ENCODE results near the gene GLYATL1B.
"Not testable (repeated sequence)": the region's sequence is repeated elsewhere in the genome, so short reads cannot be mapped to it uniquely, and the experiment has no call there.

Gene GLYATL1B, protein sequence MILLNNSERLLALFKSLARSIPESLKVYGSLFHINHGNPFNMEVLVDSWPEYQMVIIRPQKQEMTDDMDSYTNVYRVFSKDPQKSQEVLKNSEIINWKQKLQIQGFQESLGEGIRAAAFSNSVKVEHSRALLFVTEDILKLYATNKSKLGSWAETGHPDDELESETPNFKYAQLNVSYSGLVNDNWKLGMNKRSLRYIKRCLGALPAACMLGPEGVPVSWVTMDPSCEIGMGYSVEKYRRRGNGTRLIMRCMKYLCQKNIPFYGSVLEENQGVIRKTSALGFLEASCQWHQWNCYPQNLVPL

GRCh38 chr11:59086007-59086406 lies at the start of gene GLYATL1B:
Gene GLYATL1B (plus strand): TSS chr11:59086307. CDS start chr11:59086307, 0 bp downstream.
- DNase-seq (ENCODE audit: low read depth), result not testable (repeated sequence)

DNA sequence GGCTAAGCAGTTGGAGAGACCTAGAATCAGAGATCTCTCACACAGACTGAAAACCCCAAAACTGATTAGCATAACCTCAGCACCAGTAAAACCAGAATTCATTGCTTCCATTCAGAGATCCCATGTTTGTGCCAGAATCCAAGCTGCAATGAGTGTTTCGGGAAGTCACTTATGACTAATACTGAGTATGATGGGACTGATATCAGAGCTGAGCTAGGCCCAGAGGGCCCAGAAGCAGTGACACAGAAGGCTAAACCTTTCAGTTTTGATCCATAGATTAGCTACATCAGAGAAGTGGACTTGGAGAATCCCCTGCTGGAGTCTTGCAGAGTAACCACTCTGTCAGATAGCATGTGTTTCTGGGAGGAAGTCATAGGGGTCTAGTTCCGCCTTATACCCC lies 49.6 kb upstream of the GLYATL1B start:
- not testable (repeated sequence) for DNase-seq (ENCODE audit: low read depth)

DNA sequence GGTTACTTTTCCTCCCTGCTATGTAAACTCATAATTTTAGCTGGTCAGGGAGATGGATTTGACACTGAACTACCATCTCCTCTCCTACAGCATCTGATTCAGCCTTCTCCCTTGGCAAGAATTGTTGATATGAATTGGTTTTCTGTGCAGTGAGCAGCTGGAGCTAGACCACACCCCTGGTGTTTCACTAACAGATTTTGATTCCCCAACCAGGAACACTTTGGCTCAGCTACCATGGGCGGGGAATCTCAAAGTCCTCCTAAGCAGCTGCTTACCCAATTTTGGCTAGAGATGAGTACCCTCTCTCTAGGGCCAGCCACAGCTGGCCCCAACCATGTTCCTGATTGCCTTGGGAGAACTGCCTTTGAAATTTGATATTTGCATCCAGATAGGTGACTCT lies 48.7 kb upstream of the GLYATL1B start:
- not testable (repeated sequence) for DNase-seq (ENCODE audit: low read depth)

DNA sequence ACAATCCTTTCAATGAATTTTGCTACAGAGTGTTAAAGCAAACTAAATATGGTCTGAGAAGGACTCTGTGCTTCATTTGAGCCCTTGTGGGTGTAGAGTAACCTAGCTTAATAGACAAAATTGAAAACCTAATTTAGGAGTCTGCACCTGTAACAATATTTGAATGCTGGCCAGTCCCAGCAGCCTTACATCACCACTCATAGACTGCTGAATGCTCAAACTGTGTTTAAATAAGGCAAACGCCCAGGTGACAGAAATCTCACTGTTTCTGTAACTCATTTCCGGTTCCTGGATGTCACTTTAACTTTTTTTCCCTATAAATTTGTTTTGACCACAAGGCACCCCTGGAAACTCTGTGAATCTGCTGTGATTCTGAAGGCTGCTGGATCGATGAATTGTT lies 45.5 kb upstream of the GLYATL1B start:
- DNase-seq (ENCODE audit: low read depth), result no peak

DNA sequence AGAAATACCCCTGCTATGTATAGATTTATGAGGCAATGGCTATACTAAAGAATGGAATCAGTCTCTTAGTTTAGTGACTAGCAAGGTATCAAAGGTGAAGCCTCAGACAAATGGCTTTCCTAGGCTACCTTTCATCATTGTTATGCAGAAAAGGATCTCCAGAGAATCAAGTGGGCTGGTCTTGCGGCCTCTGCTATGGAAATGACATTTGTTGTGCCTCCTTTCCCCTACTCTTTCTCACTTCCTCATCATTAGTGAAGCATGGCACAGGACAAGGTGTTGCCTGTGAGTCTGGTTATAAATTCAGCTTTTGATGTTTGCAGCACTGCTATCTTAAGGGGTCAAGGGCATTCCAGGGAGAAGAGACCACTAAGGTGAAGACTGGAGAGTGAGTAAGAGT lies 34.7 kb upstream of the GLYATL1B start:
- DNase-seq (ENCODE audit: low read depth), result not testable (repeated sequence)

- DNase-seq (ENCODE audit: low read depth), result not testable (repeated sequence)
These were observed 33.8 kb upstream of the GLYATL1B start for GRCh38 chr11:59052355-59052754.

DNA sequence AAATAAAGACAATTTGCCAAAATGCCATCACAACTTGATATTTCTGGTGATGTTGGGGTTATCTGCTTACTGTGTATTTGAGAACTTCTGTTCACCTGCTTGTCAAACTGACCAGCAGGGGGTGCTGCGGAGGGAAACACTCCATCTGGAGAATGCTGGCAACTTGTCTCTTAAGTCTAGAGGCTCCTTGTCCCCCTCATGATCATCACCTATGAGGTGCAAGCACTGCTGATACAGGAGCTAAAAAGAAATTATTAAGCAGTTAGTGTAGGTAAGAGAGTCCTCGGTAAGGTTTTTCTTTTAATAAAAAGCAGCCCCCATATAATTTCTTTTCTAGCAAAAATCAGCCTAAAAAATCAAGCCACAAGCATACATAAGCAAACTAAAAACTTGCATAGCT lies 32.7 kb upstream of the GLYATL1B start:
- DNase-seq (ENCODE audit: low read depth), result peak; percentile 24

GRCh38 chr11:59058120-59059033 lies 27.7 kb upstream of the GLYATL1B start:
- peak; percentile 50 for DNase-seq (ENCODE audit: low read depth)

DNA sequence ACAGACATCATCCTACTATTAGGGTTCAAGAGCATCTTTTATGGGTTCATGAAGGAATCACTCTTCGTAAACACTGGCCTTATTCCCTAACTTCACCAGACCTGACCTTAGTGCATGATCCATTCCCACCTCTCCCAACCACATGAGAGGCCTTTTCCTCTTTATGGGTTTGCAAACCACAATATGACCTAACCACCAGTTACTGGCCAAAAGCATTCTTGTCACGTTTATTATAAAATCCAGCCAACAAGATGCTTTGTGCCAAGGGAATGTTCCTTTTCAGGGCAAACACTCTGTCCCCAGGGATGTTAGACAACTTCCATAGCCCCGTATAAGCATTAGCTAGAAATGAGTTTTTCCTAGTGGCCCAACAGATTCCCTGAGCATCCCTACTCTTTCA lies 26.0 kb upstream of the GLYATL1B start:
- not testable (repeated sequence) for DNase-seq (ENCODE audit: low read depth)

DNA sequence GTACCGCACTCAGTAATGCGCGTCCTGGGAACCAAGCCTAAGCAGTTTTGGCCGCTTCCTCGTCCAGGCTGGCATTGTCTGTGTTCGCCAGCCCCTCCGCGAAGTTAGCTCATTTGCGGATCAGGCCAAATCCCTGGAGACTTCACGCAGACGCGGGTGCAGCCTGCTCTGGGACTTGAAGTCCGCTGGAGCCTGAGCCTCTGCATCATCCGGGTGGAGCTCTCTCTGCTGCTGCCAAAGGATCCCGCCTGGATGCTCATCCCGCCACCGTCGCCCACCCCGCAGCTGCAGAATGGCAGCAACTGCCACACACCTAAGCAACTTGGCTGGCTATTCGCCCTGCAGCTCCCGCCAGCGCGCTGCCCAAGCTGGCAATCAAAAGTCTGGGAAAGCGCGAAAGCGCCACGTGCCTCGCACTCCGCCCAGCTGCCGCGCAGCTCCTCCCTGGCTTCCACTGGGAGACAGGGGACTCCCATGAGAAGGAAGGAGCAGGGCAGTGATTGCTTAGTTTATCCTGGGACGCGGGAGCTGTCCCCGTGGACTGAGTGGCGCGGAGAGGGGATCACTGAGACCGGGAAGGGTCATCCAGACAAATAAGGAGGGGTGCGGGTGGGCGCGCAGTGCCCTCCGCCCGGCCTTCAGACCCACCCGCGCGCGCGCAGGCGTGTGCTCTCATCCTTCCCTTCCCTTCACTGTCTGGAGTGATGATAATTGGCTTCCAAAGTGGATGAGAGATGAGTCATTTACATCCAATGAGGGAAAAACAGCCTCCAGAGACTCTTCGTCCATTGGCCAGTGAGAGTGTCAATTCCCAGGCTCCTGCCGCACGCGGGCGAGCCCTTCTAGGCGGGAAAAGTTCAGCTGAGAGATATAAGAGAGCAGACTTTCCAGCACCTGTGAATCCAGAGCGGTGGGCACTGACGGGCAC lies 23.2 kb upstream of the GLYATL1B start:
- no peak for DNase-seq (ENCODE audit: low read depth)

DNA sequence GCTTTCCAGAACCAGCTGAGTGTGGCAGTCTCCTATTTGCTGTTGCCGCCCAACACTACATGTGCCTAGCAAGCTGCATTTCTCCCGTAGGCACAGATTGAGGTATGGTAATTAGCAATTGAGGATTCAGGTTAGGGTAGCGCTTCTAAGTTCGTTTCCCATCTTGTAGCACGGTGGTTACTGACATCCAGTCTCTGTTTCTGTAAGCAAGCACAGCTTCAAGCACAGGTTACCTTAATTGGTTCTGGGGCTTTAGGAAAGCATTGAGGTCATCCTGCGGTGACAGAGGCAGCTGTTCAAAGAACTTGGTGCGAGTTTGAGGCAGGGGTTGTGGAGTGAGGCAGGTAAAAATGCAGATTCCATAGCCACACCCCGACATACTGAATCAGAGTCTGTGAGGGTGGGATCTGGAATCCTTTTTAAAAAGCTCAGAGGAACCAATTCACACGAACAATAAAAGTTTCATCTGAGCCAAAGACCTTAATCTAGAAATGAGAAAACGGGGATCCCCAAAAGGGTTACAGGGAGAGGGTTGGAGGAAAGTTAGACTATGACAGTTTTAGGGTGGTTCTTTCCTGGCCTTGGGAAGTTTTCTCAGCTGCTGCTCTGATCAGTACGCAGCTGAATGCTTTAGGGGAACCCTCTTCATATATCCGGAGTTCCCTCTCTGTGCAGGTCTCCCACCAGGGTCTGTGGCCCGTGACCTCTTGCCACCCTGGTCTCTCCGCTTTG lies 21.9 kb upstream of the GLYATL1B start:
- not testable (repeated sequence) for DNase-seq (ENCODE audit: low read depth)

- DNase-seq (ENCODE audit: low read depth), result no peak
These were observed 17.0 kb upstream of the GLYATL1B start for GRCh38 chr11:59069087-59069486.

DNA sequence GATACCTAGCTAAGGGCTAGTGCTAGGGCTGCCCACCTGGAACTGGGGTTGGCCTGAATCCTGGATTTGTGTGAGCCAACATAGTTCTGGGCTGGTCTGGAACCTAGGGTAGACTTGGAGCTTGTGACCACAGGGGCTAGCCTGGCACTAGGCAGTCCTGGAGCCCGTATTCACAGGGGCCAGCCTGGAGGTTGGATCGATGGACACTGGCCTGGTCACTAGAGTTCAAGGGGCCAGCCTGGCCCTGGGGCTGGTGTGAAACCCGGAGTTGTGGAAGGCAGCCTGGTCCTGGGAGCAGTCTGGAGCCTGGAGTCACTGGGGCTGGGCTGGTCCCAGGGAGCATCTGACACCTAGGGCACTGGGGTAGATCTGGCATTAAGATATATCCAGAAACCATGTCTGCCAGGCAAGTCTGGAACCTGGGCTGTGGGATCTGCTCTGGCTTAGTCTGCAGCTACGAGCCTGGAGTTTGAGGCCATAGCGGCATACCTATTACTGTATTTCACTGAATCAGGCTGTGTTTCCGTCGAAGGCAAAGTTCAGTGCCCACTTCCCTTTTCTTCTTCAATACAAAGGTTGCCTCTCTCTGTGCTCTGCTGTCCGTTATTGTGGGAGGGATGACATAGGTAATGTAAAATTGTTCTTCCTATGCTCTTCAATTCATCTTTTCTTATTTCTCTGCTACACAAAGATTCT lies 9.1 kb upstream of the GLYATL1B start:
- no peak for DNase-seq (ENCODE audit: low read depth)

GRCh38 chr11:59078435-59078834 lies 7.7 kb upstream of the GLYATL1B start:
- no peak for DNase-seq (ENCODE audit: low read depth)

- DNase-seq (ENCODE audit: low read depth), result no peak
These were observed 7.0 kb upstream of the GLYATL1B start for GRCh38 chr11:59079086-59079485.

DNA sequence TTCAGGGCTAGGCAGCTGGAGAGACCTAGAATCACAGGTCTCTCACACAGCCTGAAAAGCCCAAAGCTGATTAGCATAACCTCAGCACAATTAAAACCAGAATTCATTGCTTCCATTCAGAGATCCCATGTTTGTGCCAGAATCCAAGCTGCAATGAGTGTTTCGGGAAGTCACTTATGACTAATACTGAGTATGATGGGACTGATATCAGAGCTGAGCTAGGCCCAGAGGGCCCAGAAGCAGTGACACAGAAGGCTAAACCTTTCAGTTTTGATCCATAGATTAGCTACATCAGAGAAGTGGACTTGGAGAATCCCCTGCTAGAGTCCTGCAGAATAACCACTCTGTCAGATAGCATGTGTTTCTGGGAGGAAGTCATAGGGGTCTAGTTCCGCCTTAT lies 5.7 kb upstream of the GLYATL1B start:
- not testable (repeated sequence) for DNase-seq (ENCODE audit: low read depth)

DNA sequence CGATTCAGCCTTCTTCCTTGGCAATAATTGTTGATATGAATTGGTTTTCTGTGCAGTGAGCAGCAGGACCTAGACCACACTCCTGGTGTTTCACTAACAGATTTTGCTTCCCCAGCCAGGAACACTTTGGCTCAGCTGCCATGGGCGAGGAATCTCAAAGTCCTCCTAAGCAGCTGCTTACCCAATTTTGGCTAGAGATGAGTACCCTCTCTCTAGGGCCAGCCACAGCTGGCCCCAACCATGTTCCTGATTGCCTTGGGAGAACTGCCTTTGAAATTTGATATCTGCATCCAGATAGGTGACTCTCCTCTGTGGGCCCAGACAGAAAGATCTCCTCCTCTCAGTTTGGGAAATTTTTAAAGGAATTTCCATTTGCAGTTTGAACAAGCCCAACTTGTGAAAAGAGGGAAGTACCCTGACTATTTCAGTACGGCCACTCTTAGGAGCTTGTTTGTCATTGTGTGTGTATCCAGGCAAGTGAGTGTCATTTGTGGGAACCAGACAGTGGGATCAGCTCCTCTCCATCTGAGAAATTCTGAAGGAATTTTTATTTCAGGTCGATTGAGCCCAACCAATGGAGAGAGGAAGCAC lies 4.6 kb upstream of the GLYATL1B start:
- DNase-seq (ENCODE audit: low read depth), result not testable (repeated sequence)

- no peak for DNase-seq (ENCODE audit: low read depth)
These were observed 2.1 kb downstream of the GLYATL1B start for GRCh38 chr11:59088162-59088561.

GRCh38 chr11:59093576-59093975 lies 7.5 kb downstream of the GLYATL1B start:
- DNase-seq (ENCODE audit: low read depth), result not testable (repeated sequence)

GRCh38 chr11:59095225-59095624 lies 9.1 kb downstream of the GLYATL1B start:
- DNase-seq (ENCODE audit: low read depth), result not testable (repeated sequence)

All from GM04504 (cell line).